OCI-LY1 (cell line): ENCODE results near the gene ERH.

Experiments
- H2AFZ ChIP-seq: fragments of 200-600 bp; sonication (generic), shearing (Covaris generic); 2 replicates; pipeline ENCODE4 v1.6.0; 2014; ENCODE audit warnings: antibody characterized with exemption, mild to moderate bottlenecking, low read length
- H3F3A ChIP-seq: fragments of 200-600 bp; sonication (generic), shearing (Covaris generic); 2 replicates; pipeline ENCODE4 v1.6.0; 2014; ENCODE audit warnings: mild to moderate bottlenecking, antibody characterized with exemption, low read length, moderate library complexity; ENCODE audit not compliant: insufficient read depth
- H3K27ac ChIP-seq: fragments of 200-600 bp; sonication (generic); 2 replicates; pipeline ENCODE4 v1.5.1; 2014; ENCODE audit warnings: low read length, mixed run types, mild to moderate bottlenecking, low read depth; ENCODE audit not compliant: poor library complexity, severe bottlenecking
- H3K27me3 ChIP-seq: fragments of 200-600 bp; sonication (generic); 2 replicates; pipeline ENCODE4 v1.6.0; 2014; ENCODE audit warnings: antibody characterized with exemption, mild to moderate bottlenecking, low read length, moderate library complexity; ENCODE audit not compliant: insufficient read depth
- H3K36me3 ChIP-seq: fragments of 200-600 bp; sonication (generic); 2 replicates; pipeline ENCODE4 v1.6.1; 2014; ENCODE audit warnings: mild to moderate bottlenecking, antibody characterized with exemption, low read length, moderate library complexity, mixed read lengths; ENCODE audit not compliant: insufficient read depth
- H3K4me1 ChIP-seq: fragments of 200-600 bp; sonication (generic); 2 replicates; pipeline ENCODE4 v1.5.1; 2014; ENCODE audit warnings: mild to moderate bottlenecking, low read length, moderate library complexity; ENCODE audit not compliant: insufficient read depth, severe bottlenecking
- H3K4me2 ChIP-seq: fragments of 200-600 bp; sonication (generic), shearing (Covaris generic); 2 replicates; pipeline ENCODE4 v1.6.1; 2014; ENCODE audit warnings: low read length
- H3K4me3 ChIP-seq: fragments of 200-600 bp; sonication (generic); 2 replicates; pipeline ENCODE4 v1.5.1; 2014; ENCODE audit warnings: low read length, low read depth, mild to moderate bottlenecking, mixed read lengths; ENCODE audit not compliant: poor library complexity, severe bottlenecking
- H3K79me2 ChIP-seq: fragments of 200-600 bp; shearing (Covaris generic); 2 replicates; pipeline ENCODE4 v1.6.1; 2016; ENCODE audit warnings: mixed run types, low read length, mixed read lengths; ENCODE audit not compliant: insufficient read depth
- H3K9ac ChIP-seq: fragments of 200-600 bp; sonication (generic), shearing (Covaris generic); 2 replicates; pipeline ENCODE4 v1.6.1; 2014; ENCODE audit warnings: mild to moderate bottlenecking, low read length, mixed read lengths
- H3K9me2 ChIP-seq: fragments of 200-600 bp; sonication (generic), shearing (Covaris generic); 2 replicates; pipeline ENCODE4 v1.6.1; 2014; ENCODE audit warnings: low read depth, mild to moderate bottlenecking, low read length, mixed read lengths
- H3K9me3 ChIP-seq: fragments of 200-600 bp; shearing (Covaris generic); 2 replicates; pipeline ENCODE4 v1.6.1; 2014; ENCODE audit warnings: low read length, mixed read lengths
- H4K20me1 ChIP-seq: fragments of 200-600 bp; sonication (generic), shearing (Covaris generic); 2 replicates; pipeline ENCODE4 v1.6.0; 2016; ENCODE audit warnings: mild to moderate bottlenecking, low read length; ENCODE audit not compliant: insufficient read depth
- EZH2 ChIP-seq: fragments of 200-600 bp; sonication (generic), shearing (Covaris generic); IDR thresholded peaks from 2 replicates; pipeline ENCODE4 v1.8.0; 2017; ENCODE audit warnings: borderline replicate concordance, mixed run types, mild to moderate bottlenecking, antibody characterized with exemption, low read length, moderate library complexity, mixed read lengths
- TF ChIP-seq, protein P1 (sequence below): fragments of 200-600 bp; sonication (generic), shearing (Covaris generic); IDR thresholded peaks from 2 replicates; pipeline ENCODE4 v1.5.1; 2017; ENCODE audit warnings: mild to moderate bottlenecking, antibody characterized with exemption, low read length, moderate library complexity, mixed read lengths

ERH gene

DNA sequence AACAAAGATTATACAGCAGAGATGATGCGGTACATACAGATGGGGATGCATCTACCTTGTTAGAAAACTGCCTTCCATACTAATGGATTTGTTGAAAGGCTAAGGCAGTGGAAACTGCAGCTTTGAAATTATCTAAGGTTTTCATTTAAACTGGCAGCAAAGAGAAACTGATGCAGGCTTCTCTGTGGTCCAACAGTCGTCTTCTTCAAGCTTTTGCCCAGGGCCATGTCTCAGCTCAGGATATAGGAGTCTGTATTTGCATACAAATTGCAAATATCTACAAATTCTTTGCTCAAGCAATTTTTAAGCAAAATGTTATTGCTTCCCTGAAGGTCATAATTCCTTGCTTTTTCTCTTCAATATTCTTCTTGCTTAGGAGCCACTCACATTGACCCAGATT, 33.7 kb downstream of the ERH start:
- H3K4me3 ChIP-seq = no peak overlapping the region
- H3K27ac ChIP-seq = no peak overlapping the region
- H3K36me3 ChIP-seq = no peaks in the 10 kb centered on the region
- no peaks in the 10 kb centered on the region for H3K9me2 ChIP-seq
- H3K4me2 ChIP-seq = no peak overlapping the region
- H3F3A ChIP-seq = no peaks in the 10 kb centered on the region
- no peaks in the 10 kb centered on the region for H3K9me3 ChIP-seq
- peaks cover 7% of the 10 kb centered on the region for H3K4me1 ChIP-seq
- TF ChIP-seq, protein P1, sequence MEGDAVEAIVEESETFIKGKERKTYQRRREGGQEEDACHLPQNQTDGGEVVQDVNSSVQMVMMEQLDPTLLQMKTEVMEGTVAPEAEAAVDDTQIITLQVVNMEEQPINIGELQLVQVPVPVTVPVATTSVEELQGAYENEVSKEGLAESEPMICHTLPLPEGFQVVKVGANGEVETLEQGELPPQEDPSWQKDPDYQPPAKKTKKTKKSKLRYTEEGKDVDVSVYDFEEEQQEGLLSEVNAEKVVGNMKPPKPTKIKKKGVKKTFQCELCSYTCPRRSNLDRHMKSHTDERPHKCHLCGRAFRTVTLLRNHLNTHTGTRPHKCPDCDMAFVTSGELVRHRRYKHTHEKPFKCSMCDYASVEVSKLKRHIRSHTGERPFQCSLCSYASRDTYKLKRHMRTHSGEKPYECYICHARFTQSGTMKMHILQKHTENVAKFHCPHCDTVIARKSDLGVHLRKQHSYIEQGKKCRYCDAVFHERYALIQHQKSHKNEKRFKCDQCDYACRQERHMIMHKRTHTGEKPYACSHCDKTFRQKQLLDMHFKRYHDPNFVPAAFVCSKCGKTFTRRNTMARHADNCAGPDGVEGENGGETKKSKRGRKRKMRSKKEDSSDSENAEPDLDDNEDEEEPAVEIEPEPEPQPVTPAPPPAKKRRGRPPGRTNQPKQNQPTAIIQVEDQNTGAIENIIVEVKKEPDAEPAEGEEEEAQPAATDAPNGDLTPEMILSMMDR = no peak
- no peak for TF ChIP-seq EZH2
- no peaks in the 10 kb centered on the region for H4K20me1 ChIP-seq
- no peaks in the 10 kb centered on the region for H3K79me2 ChIP-seq
- H2AFZ ChIP-seq = no peak overlapping the region
- no peak overlapping the region for H3K9ac ChIP-seq
- H3K27me3 ChIP-seq = no peaks in the 10 kb centered on the region

DNA sequence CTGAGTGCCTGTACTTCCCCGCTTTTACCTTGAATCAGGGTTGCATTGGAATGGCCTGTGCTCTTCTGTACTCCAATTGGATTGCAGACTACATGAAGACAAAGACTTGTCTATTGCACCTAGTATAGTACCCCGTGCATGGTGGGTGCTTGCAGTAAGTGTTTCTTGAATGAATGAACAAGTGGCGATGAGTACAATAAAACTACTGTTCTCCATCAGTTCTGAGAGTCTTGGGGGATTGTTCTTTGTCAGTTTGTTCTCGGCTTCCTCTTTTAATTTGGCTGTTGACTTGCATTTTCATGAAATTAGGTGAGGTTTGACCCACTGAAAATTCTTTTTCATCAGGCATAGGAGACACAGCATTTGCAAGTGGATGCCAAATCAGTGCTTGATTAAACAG, 34.1 kb downstream of the ERH start:
- H2AFZ ChIP-seq = no peak overlapping the region
- no peak overlapping the region for H3K9ac ChIP-seq
- no peak overlapping the region for H3K27ac ChIP-seq
- H3K9me2 ChIP-seq = no peaks in the 10 kb centered on the region
- no peaks in the 10 kb centered on the region for H4K20me1 ChIP-seq
- H3K9me3 ChIP-seq = no peaks in the 10 kb centered on the region
- no peaks in the 10 kb centered on the region for H3F3A ChIP-seq
- H3K4me2 ChIP-seq = no peak overlapping the region
- H3K79me2 ChIP-seq = no peaks in the 10 kb centered on the region
- TF ChIP-seq, protein P1 = no peak
- no peak for TF ChIP-seq EZH2
- H3K27me3 ChIP-seq = no peaks in the 10 kb centered on the region
- peaks cover 7% of the 10 kb centered on the region for H3K4me1 ChIP-seq
- H3K36me3 ChIP-seq = no peaks in the 10 kb centered on the region
- H3K4me3 ChIP-seq = no peak overlapping the region

DNA sequence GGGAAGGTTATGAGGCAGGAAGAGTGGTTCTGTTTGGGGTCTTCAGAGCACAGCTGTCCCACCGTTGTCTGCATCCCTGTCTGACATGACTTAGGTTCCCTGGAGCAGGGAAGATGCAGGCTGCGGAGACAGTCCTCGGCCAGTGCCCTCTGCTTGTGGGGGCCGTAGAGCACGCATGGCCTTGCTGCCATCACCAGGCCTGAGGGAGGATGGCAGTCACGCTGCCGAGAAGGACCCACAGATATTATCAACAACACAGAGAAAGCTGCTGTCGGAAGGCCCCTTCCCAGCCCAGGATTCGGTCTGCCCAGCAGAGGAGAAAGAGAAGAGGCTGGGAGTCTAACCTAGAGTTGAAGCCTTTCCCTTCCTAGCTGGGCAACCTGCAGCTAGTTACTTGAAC, 35.0 kb downstream of the ERH start:
- Histone ChIP-seq H3K27ac (no peak overlapping the region), H3K36me3 (no peaks in the 10 kb centered on the region), H3K27me3 (no peaks in the 10 kb centered on the region), H3F3A (no peaks in the 10 kb centered on the region), H3K4me3 (no peak overlapping the region), H3K9me2 (no peaks in the 10 kb centered on the region), H3K9ac (no peak overlapping the region), H3K4me1 (peaks cover 7% of the 10 kb centered on the region), H2AFZ (no peak overlapping the region), H3K79me2 (no peaks in the 10 kb centered on the region), H3K4me2 (no peak overlapping the region), H3K9me3 (no peaks in the 10 kb centered on the region), H4K20me1 (no peaks in the 10 kb centered on the region)
- TF ChIP-seq EZH2 = no peak
- TF ChIP-seq, protein P1 = peak; percentile 47
